ENCODE results near the gene LMAN2L. TPM values are rescaled to one million over a fixed set of nuclear protein-coding genes. Genes with fewer than 3 reads are reported as not detected.

LMAN2L gene
- total and polyA plus RNA-seq, 12 donors: 11.0 to 31.4 (median 18.8) TPM

- 87 to 91% methylated on average over 8 of the region's 8 CpGs for WGBS, 2 donors
- Histone ChIP-seq H3K9me3 (no peaks in the 10 kb centered on the region), H3K36me3 (no peaks in the 10 kb centered on the region), H3K27ac (no peak overlapping the region), H3K4me1 (peaks cover 2 to 33% (median 23%) of the 10 kb centered on the region in 9 donors), H3K4me3 (no peak overlapping the region), H3K27me3 (no peaks in the 10 kb centered on the region)
- DNase-seq (no peak), ATAC-seq (no peak)
- intact Hi-C loops (cut with DNase I): loop anchor here in 3 of 10 donors (5.0 to 10.0 kb wide), 3 partner anchors 89 to 223 kb away; partner anchors contain the start of genes KANSL3 (in 2 of the 3) and ANKRD39 (in 1 of the 3)
- TF ChIP-seq, protein P1, sequence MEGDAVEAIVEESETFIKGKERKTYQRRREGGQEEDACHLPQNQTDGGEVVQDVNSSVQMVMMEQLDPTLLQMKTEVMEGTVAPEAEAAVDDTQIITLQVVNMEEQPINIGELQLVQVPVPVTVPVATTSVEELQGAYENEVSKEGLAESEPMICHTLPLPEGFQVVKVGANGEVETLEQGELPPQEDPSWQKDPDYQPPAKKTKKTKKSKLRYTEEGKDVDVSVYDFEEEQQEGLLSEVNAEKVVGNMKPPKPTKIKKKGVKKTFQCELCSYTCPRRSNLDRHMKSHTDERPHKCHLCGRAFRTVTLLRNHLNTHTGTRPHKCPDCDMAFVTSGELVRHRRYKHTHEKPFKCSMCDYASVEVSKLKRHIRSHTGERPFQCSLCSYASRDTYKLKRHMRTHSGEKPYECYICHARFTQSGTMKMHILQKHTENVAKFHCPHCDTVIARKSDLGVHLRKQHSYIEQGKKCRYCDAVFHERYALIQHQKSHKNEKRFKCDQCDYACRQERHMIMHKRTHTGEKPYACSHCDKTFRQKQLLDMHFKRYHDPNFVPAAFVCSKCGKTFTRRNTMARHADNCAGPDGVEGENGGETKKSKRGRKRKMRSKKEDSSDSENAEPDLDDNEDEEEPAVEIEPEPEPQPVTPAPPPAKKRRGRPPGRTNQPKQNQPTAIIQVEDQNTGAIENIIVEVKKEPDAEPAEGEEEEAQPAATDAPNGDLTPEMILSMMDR (IDR thresholded peaks at IDR 0.05): no peak
Observed at GRCh38 chr2:96768083-96768561, 28.3 kb upstream of the LMAN2L start.

GRCh38 chr2:96767135-96767871, 27.4 kb upstream of the LMAN2L start:
- H3K4me1 ChIP-seq: peaks cover 3 to 39% (median 28%) of the 10 kb centered on the region in 9 donors
- intact Hi-C loops (cut with DNase I): loop anchor here in 3 of 10 donors (5.0 to 10.0 kb wide), 3 partner anchors 90 to 223 kb away; partner anchors contain the start of genes KANSL3 (in 2 of the 3) and ANKRD39 (in 1 of the 3)
- no peak overlapping the region for H3K27ac ChIP-seq
- H3K36me3 ChIP-seq: no peaks in the 10 kb centered on the region
- DNase-seq (no peak), ATAC-seq (no peak)
- TF ChIP-seq, protein P1 (IDR thresholded peaks at IDR 0.05): no peak
- H3K27me3 ChIP-seq: no peaks in the 10 kb centered on the region
- WGBS, 2 donors: 94 to 95% methylated on average over 9 of the region's 9 CpGs
- H3K4me3 ChIP-seq: no peak overlapping the region
- no peaks in the 10 kb centered on the region for H3K9me3 ChIP-seq

GRCh38 chr2:96764253-96764637, 24.4 kb upstream of the LMAN2L start:
- 62 to 67% methylated on average over 8 of the region's 8 CpGs for WGBS, 2 donors
- intact Hi-C loops (cut with DNase I): loop anchor here in 6 of 10 donors (5.0 to 10.0 kb wide), 5 partner anchors 38 to 219 kb away; partner anchors contain the start of genes KANSL3 (in 4 of the 6) and CNNM3 (in 1 of the 6)
- H3K27me3 ChIP-seq: no peaks in the 10 kb centered on the region
- DNase-seq (peak in 1 of 2 donors; percentile 18), ATAC-seq (peak in 1 of 8 donors; percentile 24)
- H3K4me3 ChIP-seq: peak overlapping the region in 8 of 10 donors; percentile 9 to 88 (median 64)
- H3K4me1 ChIP-seq: peaks cover 8 to 48% (median 42%) of the 10 kb centered on the region in 9 donors
- TF ChIP-seq, protein P1 (IDR thresholded peaks at IDR 0.05): no peak
- peak overlapping the region in 5 of 10 donors; percentile 27 to 42 (median 39) for H3K27ac ChIP-seq
- H3K9me3 ChIP-seq: no peaks in the 10 kb centered on the region
- H3K36me3 ChIP-seq: no peaks in the 10 kb centered on the region

- no peaks in the 10 kb centered on the region for H3K9me3 ChIP-seq
- TF ChIP-seq, protein P1 (IDR thresholded peaks at IDR 0.05): peak in 7 of 9 donors; percentile 33 to 52 (median 44)
- DNase-seq (no peak), ATAC-seq (peak in 2 of 8 donors; percentile 29 to 37)
- intact Hi-C loops (cut with DNase I): loop anchor here in 6 of 10 donors (5.0 to 10.0 kb wide), 5 partner anchors 39 to 219 kb away; partner anchors contain the start of genes KANSL3 (in 4 of the 6) and CNNM3 (in 1 of the 6)
- H3K27me3 ChIP-seq: no peaks in the 10 kb centered on the region
- H3K27ac ChIP-seq: peak overlapping the region in 7 of 10 donors; percentile 6 to 42 (median 35)
- no peaks in the 10 kb centered on the region for H3K36me3 ChIP-seq
- H3K4me3 ChIP-seq: peak overlapping the region in 9 of 10 donors; percentile 9 to 88 (median 63)
- H3K4me1 ChIP-seq: peaks cover 8 to 48% (median 42%) of the 10 kb centered on the region in 9 donors
- WGBS, 2 donors: 28 to 37% methylated on average over 7 of the region's 7 CpGs
Observed at GRCh38 chr2:96763511-96764252, 23.8 kb upstream of the LMAN2L start.

Measured in heart right ventricle (tissue), 16 donors.